HG03039 (cell line): ENCODE data around the gene RPS6KA1.
"Not testable (repeated sequence)": the region's sequence is repeated elsewhere in the genome, so short reads cannot be mapped to it uniquely, and the experiment has no call there.

ENCODE experiments used
- ATAC-seq: cut with Tn5 transposase; IDR thresholded peaks from one replicate; pipeline ENCODE4 v1.9.1; 2021; ENCODE audit warnings: mild to moderate bottlenecking, moderate library complexity; ENCODE audit not compliant: unreplicated experiment

The RPS6KA1 gene

DNA sequence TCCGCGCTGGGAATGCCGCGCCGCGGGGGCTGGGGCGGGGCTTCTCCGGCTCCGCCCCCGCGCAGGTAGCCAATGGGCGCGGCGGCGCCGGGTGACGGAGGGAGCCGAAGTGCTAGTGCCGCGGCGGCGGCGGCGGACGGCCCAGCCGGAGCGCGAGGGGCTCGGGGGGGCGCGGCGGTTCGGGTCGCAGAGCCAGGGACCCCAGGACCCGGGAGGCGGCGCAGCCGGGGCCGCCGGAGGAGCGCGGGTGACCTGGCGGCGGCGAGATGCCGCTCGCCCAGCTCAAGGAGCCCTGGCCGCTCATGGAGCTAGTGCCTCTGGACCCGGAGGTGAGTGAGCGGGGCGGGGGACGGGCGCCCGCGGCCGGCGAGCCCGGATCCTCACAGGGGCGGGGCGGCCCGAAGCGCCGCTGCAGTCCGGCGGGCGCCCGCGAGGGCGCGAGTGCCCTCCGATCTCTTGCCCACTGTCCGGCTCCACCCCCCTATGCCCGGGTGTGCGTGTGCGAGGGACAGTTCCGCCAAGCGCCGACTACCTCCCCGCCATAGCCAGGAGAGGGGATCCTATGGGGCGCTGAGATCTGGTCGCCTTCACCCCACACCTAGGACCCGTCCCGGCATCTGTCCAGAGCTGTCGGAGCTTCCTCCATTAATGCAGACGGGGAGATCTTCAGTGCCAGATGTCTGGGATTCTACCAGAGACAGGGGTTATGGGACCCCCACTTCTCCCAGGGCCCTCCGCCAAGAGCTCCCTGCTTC, at the start of gene RPS6KA1:
Gene RPS6KA1, plus strand, starts transcription at position 107 of the 755 bp plus-strand sequence. Its CDS starts 160 bp downstream, at position 267.
- peak; percentile 82 for ATAC-seq

GRCh38 chr1:26482921-26483320, 46.6 kb upstream of the RPS6KA1 start:
- ATAC-seq = no peak

- no peak for ATAC-seq
These were observed 45.6 kb upstream of the RPS6KA1 start for GRCh38 chr1:26483980-26484379.

DNA sequence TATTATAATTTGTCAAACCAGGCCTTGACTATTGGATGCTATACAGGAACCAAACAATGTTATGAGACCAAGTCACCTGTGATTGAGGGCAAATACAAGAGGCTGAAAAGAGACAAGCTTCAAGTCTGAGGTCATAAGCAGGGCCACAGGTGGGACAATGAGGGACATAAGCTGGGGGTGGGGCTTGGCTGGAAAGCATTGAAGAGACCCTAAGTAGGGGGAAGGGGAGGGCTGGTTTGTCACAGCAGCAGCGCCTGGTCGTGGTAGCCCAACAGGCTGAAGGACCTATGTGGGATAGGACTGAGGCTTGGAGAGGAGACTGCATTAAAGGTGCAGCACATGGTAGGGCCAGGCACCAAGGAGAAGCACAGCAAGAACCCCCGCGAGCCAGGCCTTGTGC, 39.4 kb upstream of the RPS6KA1 start:
- ATAC-seq = no peak

DNA sequence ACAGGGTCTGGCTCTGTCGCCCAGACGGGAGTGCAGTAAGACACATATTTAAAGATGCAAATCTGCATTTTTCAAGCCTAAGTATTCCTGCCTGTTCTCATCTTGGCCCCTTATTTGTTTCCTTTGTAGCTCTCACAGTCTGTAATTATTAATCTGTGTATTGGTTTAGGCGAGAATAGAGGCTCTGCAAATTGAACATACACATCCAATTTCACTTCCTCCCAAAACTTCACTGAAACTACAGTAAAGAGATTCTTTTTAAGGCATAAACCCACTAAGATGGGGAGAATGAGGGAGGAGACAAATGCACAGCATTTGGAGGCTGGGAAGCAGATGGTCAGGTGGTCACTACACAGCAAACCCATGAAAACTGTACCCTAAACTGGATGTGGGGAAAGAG, 36.3 kb upstream of the RPS6KA1 start:
- ATAC-seq = no peak

- ATAC-seq = no peak
These were observed 35.6 kb upstream of the RPS6KA1 start for GRCh38 chr1:26493938-26494337.

- ATAC-seq = no peak
These were observed 32.7 kb upstream of the RPS6KA1 start for GRCh38 chr1:26496861-26497260.

DNA sequence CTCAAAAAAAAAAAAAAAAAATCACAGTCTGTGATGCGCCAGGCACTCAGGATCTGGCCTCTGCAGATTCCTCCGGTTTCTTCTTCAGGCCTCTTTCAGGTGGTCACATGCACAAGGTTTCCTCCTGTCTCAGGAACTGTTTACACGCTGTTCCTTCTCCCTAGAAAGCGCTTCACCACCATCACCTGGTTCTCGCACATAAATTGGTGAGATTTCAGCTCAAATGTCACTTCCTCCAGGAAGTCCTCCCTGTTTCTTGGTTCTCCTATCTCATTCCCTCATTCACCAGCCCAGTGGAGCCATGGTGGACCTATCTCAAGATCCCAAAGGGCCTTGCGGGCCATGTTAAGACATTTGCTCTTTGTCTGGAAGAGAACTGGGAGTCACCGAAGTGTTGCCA, 30.7 kb upstream of the RPS6KA1 start:
- ATAC-seq = no peak

DNA sequence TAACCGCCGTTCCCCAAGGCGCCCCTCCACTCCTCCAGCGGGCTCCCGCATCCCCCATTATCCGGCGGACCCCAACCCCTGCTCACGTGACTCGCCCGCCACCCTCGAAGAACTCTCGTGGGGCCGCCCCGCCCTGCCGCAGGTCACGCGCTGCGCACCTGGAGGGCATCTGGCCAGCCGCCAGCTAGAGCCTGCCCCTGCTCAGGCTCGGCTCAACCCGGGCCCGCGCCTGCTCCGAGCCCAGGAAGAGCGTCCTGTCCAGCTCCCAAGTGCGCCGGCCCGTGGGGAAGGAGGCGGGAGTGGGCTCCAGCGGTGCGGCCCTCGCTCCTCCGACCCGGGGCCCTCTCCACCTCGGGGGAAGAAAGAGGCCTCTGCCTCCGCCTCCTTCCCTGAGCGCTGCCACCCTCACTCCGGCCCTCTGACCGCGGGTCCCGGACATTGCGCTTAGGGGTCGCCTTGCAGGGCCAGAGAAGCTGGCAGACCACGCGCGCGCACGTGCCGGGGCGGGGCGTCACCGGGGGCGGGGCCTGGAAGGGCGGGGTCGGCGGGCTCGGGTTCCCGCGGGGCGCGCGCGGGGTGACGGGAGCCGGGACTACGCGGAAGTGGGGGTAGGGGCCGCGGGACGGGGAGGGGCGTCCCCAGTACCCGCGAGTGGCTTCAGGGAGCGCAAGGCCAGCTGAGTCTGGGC, 28.9 kb upstream of the RPS6KA1 start:
- peak; percentile 68 for ATAC-seq

GRCh38 chr1:26510711-26511110, 18.9 kb upstream of the RPS6KA1 start:
- ATAC-seq = not testable (repeated sequence)

DNA sequence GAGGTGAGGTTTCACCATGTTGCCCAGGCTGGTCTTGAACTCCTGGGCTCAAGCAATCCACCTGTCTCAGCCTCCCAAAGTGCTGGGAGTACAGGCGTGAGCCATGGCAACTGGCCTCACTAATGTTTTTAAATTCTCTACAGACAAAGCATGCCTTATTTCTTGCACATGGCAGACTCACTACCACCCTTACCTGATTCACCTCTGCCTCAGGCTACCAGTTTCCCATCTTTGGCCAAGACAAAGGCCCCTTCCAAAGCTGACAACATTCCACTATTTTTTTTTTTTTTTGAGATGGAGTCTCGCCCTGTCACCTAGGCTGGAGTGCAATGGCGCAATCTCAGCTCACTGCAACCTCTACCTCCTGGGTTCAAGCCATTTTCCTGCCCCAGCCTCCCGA, 13.7 kb upstream of the RPS6KA1 start:
- not testable (repeated sequence) for ATAC-seq

DNA sequence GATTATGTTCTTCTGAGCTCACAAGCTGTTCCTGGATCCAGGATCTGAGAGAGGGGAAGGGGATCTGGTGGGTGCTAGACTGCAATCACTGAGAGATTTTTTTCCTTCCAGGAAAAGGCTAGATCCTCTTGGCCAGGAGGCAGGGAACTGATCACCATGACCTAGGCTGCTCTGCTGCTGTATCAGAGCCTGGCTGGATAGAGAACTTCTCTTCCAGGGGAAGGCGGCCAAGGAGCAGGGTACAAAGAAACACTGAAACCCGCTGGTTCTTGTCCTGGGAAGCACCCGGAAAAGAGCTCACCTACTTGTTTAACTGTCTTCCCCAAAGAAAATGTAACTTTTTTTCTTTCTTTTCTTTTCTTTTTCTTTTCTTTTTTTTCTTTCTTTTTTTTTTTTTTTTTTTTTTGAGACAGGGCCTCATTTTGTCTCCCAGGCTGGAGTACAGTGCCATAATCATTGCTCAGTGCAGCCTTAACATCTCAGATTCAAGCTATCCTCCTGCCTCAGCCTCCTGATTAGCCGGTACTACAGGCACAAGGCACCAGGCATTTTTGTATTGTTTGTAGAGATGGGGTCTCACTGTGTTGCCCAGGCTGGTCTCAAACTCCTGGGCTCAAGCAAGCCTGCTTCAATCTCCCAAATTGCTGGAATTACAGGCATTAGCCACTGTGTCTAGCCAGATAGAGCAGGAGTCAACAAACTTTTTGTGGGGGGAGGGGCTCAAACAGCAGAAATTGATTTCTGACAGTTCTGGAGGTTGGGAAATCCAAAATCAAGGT, 12.4 kb upstream of the RPS6KA1 start:
- ATAC-seq = no peak

GRCh38 chr1:26517766-26518049, 11.9 kb upstream of the RPS6KA1 start:
- no peak for ATAC-seq

- ATAC-seq = no peak
These were observed 11.2 kb upstream of the RPS6KA1 start for GRCh38 chr1:26518355-26518754.

GRCh38 chr1:26520339-26520738, 9.2 kb upstream of the RPS6KA1 start:
- ATAC-seq = no peak

- no peak for ATAC-seq
These were observed 7.9 kb upstream of the RPS6KA1 start for GRCh38 chr1:26521669-26522030.

DNA sequence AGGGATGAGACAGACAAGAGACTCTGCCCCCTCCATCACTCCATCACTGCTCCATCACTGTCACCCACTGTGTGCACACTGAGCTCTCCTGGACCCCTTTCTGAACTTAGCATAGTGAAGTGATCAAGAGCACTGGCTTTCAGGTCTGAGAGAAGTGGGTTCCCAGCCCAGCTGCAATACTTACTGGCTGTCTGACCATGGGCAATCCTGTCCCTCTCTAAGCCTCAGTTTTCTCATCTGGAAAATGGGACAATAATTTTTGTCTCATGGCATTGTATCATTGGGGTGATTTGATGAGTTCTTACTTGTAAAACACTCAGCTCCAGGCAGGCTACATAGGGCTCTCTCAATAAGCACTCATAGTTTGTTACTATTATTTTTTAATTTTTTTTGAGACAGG, 7.5 kb upstream of the RPS6KA1 start:
- ATAC-seq = no peak

- no peak for ATAC-seq
These were observed 5.4 kb upstream of the RPS6KA1 start for GRCh38 chr1:26524181-26524580.

- no peak for ATAC-seq
These were observed 3.3 kb upstream of the RPS6KA1 start for GRCh38 chr1:26526287-26526686.

DNA sequence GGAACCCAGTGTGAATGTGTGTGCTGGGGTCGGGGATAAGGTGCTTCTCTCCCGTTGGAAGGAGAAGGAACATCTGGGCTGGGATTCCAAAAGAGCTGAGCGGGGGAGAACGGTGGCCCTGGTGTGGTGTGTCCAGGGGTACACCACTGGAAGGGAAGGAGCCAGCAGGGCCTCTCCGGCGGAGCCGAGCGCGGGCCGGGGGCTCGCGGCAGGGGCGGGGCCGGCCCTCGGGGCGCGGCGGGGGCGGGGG, 231 bp upstream of the RPS6KA1 start:
- no peak for ATAC-seq

- ATAC-seq = no peak
These were observed 891 bp downstream of the RPS6KA1 start for GRCh38 chr1:26530410-26530894.
